ENCODE data around the gene UGT1A9.
"Not testable (repeated sequence)": the region's sequence is repeated elsewhere in the genome, so short reads cannot be mapped to it uniquely, and the experiment has no call there.

UGT1A9 gene

DNA sequence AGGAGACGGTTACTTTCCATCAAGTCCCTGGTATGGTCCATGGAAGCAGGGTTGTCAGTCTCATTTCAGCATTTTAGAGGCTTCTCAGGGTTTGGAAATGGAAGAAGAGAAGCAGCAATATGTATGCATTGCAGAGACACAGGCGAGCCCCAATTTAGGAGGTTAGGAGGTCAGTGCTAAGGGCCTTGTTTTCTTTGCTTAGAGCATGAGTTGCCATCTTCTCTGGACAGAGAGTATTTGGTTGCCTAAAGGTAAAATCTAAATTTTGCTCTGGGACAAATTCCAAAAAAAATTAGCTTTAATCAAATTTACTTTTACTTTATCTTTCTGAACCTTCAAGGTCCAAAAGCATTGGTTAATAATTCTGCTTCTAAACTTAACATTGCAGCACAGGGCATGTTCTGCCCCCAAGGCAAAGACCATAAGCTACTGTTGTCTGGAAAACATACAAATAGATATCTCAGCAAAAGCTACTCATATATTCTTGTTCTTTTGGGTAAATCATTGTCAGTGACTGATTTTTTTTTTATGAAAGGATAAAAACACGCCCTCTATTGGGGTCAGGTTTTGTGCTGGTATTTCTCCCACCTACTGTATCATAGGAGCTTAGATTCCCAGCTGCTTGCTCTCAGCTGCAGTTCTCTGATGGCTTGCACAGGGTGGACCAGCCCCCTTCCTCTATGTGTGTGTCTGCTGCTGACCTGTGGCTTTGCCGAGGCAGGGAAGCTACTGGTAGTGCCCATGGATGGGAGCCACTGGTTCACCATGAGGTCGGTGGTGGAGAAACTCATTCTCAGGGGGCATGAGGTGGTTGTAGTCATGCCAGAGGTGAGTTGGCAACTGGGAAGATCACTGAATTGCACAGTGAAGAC is at the start of gene UGT1A9:
Gene UGT1A9, plus strand, starts transcription at position 609 of the 872 bp plus-strand sequence. Its CDS starts 37 bp downstream, at position 646.
- DNase-seq = no peak

DNA sequence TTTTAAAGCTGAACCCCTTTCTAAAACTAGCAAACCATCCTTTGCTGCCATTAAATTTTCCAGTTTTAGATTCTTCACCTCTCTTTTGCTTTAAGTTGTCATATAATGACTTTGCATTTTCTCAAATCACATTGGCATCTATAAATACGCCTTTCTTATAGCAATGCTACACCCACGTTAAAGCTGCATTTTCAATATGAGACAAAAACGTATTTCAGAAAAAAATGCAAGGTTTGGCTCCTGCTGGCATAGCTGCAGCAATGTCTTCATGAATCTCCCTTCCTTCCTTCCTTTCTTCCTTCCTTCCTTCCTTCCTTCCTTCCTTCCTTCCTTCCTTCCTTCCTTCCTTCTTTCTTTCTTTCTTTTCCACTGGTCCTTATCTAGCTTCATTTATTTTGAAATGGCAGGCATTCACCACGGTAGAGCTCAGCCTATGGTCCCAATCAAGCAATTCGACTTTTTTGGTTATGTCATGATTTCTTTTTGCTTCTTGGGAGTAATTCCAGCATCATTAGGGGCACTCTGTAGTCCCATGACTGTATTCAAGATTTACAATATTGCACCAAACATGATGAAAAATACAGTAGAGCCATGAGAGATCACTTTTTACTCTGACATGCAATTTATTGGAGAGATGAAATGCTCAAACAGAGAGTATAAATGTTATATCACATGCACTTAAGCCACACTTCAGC is 44.2 kb upstream of the UGT1A9 start:
- DNase-seq = no peak

DNA sequence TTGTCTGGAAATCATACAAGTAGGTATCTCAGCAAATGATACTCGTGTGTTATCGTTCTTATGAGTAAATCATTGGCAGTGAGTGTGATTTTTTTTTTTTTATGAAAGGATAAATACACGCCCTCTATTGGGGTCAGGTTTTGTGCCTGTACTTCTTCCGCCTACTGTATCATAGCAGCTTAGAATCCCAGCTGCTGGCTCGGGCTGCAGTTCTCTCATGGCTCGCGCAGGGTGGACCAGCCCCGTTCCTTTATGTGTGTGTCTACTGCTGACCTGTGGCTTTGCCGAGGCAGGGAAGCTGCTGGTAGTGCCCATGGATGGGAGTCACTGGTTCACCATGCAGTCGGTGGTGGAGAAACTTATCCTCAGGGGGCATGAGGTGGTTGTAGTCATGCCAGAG is 35.4 kb upstream of the UGT1A9 start, which contains the start of gene UGT1A10:
Gene UGT1A10, plus strand, starts transcription at position 143 of the 400 bp plus-strand sequence. Its CDS starts 75 bp downstream, at position 218.
- not testable (repeated sequence) for DNase-seq

DNA sequence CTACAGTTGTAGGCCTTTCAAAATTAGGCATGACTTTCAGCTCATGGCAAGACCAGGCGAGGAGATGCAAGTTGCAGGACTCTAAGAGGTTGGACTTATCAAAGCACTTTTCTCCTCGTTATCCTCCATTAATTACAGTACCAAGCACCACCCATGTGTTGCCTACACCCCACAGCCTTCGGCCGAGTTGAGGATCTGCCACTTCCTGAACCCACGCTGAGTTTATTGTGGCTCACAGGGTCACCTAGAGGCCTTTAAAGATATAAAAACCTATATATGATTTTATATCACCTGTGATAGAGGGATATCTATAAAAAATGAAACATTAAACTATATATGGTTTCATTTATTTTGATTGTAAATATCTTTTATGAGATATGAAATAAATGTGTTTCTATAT is 32.9 kb upstream of the UGT1A9 start:
- no peak for DNase-seq

DNA sequence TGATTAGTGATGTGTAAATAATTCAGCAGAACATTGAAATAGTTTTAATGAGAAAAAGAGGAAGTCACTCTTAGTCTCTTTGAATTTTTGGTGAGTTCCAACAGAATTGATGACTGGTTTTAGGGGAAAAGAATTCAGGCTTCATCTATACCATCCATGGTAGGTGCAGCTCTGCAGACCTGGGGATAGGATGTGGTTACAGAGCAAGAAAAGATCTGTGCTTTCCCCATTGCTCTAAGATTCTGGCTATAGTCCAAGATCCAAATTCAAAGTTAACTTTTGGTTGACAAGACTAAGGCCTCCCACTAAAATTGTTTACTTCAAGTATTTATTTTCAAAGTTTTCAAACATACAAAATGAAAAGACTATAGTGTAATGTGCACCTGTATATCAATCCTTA is 31.8 kb upstream of the UGT1A9 start:
- no peak for DNase-seq

DNA sequence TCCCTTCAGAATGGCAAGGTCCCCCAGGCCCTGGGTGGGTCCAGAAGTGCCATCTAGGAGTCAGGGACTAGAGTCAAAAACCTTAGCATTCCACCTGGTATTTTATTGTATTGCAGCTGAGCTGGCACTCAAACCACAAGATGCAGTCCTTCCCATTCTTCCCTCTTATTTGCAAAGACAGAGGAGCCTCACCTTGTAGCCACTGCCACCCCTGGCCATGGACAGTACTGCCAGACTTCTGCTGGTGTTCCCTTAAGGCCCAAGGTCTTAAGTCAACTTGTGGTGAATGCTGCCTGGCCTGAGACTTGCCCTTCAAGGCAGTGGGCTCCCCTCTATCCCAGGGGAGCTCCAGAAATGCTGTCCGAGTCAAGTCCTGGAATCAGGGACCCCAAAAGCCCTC is 28.6 kb upstream of the UGT1A9 start:
- DNase-seq = no peak

DNA sequence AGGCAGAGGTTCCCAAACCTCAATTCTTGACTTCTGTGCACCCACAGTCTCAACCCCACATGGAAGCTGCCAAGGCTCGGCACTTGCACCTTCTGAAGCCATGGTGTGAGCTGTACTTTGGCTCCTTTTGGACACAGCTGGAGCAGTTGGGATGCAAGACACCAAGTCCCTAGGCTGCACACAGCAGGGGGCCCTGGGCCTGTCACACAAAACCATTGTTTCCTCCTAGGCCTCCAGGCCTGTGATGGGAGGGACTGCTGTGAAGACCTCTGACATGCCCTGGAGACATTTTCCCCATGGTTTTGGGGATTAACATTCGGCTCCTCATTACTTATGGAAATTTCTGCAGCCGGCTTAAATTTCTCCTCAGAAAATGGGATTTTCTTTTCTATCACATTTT is 25.7 kb upstream of the UGT1A9 start:
- not testable (repeated sequence) for DNase-seq

DNA sequence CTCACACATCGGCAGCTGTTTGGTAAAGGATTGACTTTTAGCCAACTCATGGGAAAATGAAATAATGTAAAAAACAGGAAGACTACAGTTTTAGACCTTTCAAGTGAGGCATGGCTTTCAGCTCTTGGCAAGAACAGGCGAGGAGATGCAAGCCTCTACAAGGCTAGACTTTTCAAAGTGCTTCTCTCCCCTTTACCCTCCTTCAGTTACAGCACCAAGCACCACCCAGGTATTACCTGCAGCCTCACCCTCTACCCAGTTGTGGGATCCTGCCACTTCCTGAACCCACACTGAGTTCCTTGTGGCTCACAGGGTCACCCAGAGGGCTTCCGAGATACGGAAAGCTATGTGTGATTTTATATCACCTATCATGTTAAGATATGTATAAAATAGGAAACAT is 20.7 kb upstream of the UGT1A9 start:
- no peak for DNase-seq

DNA sequence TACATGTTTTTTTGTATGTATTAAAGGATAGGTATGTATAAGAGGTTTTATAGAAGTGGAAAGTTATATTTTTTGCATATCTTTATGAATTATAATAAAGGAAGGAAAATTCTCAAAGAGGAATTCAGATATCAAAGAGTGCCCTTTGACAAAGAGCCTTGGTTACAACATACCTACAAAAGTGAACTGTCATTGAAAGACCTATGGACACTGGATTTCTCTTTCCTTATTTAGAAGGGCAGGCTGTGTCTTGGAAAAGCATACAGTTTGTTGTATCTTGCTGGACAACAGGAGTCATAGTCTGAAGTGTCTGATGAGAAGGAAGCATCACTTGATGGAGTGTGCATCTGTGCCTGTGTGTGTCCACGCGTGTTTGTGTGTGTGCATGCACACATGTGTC is 20.3 kb upstream of the UGT1A9 start:
- DNase-seq = no peak

DNA sequence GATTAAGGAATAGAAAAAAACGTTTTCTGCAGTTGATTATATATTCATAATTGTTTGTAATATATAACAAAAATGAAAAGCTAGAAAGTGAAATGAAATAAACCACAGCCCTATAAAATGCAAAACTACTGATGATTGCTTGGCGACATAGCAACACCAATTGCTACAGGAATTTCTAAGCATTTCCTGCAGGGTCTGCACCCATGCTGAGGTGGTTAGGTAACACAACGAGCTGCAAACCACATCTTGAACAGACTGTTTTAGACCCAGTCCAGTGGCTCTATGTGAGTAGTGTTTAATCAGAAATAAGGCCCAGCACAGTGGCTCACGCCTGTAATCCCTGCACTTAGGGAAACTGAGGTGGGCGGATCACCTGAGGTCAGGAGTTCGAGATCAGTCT is 17.2 kb upstream of the UGT1A9 start:
- DNase-seq = no peak

DNA sequence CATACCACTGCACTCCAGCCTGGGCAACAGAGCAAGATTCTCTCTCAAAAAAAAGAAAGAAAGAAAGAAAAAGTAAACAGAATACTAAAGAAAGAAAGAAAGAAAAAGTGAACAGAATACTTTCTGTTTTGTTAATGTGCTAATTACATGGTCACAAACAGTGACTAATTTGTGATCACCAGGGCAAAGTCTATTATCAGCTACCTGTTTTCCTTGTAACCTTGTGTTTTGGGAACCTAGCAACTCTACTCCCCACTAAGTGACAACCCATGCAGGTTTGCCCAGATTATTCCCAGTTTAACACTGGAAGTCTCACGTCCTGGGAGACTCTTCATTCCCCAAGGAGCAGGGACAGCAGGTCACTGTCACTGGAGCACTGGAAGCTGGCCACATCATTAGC is 16.7 kb upstream of the UGT1A9 start:
- DNase-seq = no peak

DNA sequence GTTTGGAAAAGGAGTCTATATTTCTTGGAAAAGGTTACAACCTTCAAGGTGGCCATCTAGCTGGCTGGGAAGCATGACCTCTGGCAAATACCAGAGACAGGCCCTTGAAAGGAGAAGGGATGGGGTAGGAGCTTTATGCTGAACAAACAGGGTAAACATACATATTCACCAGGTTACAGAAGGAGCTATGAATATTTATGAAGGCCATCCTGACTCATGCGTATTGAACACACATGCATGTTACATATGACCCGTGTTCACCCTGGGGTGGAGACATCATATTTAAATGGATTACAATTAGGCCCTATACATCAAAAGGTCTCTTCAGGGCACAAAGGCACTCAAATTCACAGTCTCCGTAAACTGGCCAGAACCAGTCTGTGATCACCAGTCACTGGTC is 15.8 kb upstream of the UGT1A9 start:
- not testable (repeated sequence) for DNase-seq

DNA sequence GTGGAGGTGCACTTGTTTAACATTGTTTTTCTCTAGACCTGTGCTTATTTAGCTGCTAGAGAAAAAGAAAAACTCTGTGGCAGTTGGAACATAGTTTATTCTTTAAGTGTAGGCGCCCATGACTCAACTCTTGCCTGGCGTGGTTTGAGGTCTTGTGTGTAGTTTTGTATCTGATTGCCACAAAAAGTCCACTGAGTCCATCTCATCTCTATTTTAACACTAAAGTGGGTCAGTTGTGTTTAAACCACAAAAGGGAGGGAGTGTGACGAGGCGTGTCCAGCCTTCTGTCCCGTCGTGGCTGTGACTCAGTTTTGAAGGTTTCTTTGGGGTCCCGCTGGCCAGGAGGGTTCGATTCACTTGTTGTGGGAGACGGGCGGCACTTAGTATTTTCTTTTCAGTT is 15.3 kb upstream of the UGT1A9 start:
- DNase-seq = no peak

DNA sequence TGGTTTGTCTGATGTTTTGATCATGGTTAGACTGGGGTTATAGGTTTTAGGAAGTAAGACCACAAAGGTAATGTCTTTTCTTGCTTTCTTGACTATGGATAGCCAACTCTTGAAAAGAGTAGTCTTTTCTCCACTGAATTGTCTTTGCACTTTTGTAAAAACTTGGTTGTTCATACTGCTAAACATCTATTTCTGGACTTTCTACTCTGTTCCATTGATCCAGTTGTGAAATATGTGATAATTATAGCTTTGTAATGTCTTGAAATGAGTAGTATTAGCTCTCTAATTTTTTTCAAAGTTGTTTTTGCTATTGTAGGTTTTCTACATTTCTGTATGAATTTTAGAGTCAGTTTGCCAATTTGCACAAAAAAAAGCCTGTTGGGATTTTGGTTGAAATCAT is 13.1 kb upstream of the UGT1A9 start:
- DNase-seq = no peak

DNA sequence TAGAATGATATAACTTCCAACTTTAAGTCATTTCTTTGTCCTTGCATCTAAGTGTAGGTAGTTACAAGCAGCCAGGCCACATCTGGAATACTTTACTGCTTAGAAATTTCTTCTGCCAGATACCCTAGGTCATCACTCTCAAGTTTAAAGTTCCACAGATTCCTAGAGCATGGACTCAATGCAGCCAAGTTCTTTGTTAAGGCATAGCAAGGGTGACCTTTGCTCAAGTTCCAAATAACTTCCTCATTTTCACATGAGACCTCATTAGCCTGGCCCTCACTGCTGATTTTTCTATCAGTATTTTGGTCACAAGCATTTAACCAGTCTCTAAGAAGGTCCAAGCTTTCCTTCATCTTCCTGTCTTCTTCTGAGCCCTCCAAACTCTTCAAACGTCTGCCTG is 7.8 kb upstream of the UGT1A9 start:
- no peak for DNase-seq

DNA sequence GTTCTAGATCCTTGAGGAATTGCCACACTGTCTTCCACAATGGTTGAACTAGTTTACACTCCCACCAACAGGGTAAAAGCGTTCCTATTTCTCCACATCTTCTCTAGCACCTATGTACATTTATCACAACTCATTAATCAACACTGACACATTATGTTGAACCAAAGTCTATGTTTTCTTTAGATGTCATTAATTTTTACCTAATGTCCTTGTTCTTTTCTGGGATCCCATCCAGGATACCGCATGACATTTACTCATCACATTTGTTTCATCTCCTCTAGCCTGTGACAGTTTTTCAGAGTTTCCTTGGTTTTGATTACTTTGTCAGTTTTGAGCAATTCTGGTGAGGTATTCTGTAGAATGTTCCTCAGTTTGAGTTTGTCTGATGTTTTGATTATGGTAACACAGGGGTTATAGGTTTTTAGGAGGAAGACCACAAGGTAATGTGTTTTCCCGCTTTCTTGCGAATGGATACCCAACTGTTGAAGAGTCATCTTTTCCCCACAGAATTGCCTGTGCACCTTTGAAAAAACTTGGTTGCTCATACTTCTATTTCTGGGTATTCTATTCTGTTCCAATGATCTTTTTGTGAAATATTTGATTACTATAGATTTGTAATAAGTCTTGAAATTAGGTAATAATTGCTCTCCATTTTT is 3.0 kb upstream of the UGT1A9 start:
- DNase-seq = no peak

DNA sequence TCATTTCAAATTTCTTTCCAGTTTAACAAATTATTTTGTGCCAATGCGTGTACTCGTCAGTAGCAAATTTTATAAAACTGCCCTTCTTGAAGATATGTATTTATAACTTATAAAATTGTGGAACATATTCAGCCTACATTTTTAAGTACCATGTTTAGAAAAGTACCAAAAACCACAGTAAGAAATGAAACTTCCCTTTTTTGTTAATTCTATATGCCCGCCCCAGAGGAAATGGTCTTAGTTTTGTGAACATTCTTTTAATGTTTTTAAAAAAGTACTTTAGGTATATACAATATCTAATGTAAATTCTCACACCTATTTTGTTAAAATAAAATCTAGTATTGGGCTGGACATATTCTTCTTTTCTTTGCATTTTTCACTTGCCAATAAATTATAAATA is 1.2 kb downstream of the UGT1A9 start:
- no peak for DNase-seq

DNA sequence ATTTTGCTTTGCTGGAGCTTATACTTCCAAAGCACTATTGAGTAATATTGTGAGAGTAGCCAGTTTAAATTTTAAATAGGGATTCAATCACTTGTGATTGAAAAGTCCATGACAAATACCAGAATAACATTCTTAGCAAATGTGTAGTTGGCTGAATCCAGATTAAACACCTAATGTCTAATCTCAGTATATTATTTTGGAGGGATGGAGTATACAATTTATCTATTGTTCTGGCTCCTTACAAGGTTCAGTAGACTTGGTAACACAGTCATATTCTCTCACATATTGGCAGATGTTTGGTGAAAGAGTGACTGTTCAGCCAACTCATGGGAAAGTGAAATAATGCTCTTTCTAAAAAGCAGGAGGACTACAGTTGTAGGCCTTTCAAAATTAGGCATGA is 2.2 kb downstream of the UGT1A9 start:
- no peak for DNase-seq

DNA sequence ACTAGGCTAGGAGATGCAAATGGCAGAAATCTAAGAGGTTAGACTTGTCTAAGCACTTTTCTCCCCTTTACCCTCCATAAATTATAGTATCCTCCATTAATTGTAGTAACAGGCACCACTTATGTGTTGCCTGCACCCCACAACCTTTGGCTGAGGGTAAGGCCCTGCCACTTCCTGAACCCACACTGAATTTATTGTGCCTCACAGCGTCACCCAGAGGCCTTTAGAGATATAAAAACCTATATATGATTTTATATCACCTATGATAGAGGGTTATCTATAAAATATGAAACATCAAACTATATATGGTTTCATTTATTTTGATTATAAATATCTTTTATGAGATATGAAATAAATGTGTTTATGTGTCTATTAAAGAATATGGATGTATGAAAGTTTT is 2.6 kb downstream of the UGT1A9 start:
- DNase-seq = no peak

DNA sequence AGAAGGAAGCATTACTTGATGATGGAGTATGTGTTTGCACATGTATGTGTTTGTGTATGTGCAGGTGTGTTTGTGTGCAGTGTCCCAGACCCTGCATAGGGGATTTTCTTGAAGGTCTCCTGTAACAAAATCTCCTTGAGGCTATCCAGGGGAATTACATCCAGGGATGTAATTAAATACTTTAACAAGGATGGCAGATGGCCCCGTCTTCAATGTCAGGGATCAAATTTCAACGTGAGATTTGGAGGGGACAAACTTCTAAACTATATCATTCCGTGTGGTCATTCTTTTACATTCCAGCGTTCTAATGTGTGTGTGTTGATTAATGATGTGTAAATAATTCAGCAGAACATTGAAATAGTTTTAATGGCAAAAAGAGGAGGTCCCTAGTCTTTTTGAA is 3.3 kb downstream of the UGT1A9 start:
- no peak for DNase-seq

DNA sequence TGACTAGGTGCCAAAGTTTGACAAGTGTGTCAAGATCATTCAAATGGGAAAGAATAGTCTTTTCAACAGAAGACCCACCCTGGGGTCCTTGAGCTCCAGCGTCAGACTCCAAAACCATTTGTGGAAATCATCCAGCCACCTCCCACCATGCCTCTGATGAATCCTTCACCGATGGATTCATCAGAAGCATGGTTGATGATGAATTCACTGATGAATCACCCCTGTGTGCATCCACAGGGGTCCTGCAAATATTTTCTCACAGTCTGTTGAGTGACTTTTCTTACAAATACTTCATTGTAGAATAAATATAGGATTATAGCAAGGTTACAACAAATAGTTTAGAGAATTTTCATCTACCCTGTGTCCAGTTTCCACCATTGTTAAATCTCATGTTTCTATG is 4.3 kb downstream of the UGT1A9 start:
- no peak for DNase-seq

DNA sequence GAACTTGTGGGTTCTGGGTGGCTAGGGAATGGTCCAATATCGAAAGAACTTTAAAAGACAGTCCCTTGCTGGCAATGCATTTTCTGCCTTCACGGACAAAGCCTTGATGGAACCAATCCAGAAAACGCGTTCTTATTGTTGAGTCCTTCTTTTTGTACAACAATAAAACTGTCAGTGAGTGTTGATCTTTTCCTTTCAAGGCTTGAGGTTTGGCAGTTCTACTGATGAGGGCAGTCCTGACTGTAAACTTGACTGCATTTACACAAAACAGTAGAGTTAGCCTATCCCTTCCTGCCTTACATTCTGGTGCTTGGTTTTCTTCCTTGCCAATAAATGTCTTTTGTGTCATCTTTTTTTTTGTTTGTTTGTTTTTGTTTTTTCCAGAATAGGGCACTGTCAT is 7.5 kb downstream of the UGT1A9 start:
- no peak for DNase-seq

DNA sequence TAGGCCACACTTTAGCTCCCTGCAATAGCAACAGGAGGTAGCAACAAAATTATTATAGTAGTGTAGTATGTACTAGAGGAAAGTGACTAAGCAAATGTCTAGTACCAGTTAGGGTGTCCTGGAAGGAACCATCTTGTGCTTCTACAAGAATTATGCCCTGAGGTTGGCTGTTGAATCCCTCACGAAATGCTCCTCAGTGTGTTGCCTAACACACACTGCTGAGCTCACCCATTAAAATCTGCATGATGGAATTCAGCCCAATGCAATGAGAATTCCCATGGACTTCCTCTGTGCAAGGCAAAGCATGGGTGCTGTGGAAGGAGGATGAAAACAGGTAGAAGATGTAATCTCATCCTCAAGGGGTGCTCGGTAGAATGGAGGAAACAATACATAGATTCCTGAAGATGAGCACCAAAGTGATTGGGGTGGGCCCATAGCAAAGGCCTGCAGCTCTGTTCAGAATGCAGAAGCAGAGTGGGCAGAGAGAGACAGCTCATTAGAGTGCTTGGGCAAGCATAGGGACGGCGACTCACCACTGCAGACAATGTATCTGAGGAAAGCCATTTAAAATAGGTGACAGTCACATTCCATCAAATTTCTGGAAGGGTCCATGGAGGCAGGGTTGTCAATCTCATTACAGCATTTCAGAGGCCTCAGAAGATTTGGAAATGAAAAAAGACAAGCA is 8.8 kb downstream of the UGT1A9 start:
- DNase-seq = no peak

Measured in activated T-cell treated with anti-CD3 and anti-CD28 coated beads for 4 hours (primary cell).